Mucosa of descending colon (tissue), 3 donors: ENCODE measurements around the gene EDEM1. TPM values are rescaled to one million over a fixed set of nuclear protein-coding genes. Genes with fewer than 3 reads are reported as not detected.

Source experiments
- ATAC-seq: fragments of 200-7000 bp; cut with Tn5 transposase; one replicate; pipeline ENCODE4 v1.9.1; 2020; ENCODE audit warnings: mild to moderate bottlenecking, moderate library complexity
- DNase-seq, 3 donors: peaks; one replicate each; pipeline ENCODE4 v3.0.0-alpha.2; 2020
- H3K36me3 ChIP-seq: fragments of 200-600 bp; one replicate; pipeline ENCODE4 v1.8.0; 2021; ENCODE audit warnings: low read depth, mild to moderate bottlenecking
- H3K4me1 ChIP-seq: fragments of 200-600 bp; one replicate; pipeline ENCODE4 v1.8.0; 2021; ENCODE audit warnings: low read depth, mild to moderate bottlenecking
- H3K4me3 ChIP-seq: fragments of 200-600 bp; one replicate; pipeline ENCODE4 v1.8.0; 2021; ENCODE audit warnings: mild to moderate bottlenecking
- H3K9me3 ChIP-seq: fragments of 200-600 bp; one replicate; pipeline ENCODE4 v1.8.0; 2021; ENCODE audit warnings: mild to moderate bottlenecking
- CTCF ChIP-seq: fragments of 200-600 bp; IDR thresholded peaks from one replicate; pipeline ENCODE4 v1.8.0; 2022; ENCODE audit warnings: antibody characterized with exemption, mild to moderate bottlenecking
- intact Hi-C, 2 donors: fragments of 100-400 bp; cut with DNase I in 1 of 2; cut with micrococcal nuclease in 1 of 2; formaldehyde crosslinking; loops; one replicate each; pipeline versions ENCODE4 v1.11.0 to v1.11.1; 2022; cut with DNase I, micrococcal nuclease
- total RNA-seq, 3 donors: library from RNA; stranded (reverse); fragmentation: NEBNext Ultra II Directional in 2 of 3; extraction: Animal tissue kit (Norgen Biotek cat#: 25700) in 2 of 3; gene quantifications; one replicate each; pipeline versions ENCODE4 v1.2.1 to v1.2.4, GENCODE V29; 2021 to 2023
- donor health status: DM: no; HTN: no; CAD: no; lungs with moderate emphysema.
- donor health status: DM: no; HTN: no; CAD: no.
- donor health status: DM: no; HTN: yes; CAD: no.

The EDEM1 gene
- total RNA-seq, 3 donors from 2014 or later: 30.3 to 52.6 (median 45.4) TPM

- peaks cover 32% of the 10 kb centered on the region for H3K4me1 ChIP-seq
- no peaks in the 10 kb centered on the region for H3K36me3 ChIP-seq
- intact Hi-C loops: loop anchor here in 1 of 2 donors (10.0 kb wide), 1 partner anchor 63 kb away; the partner anchor contains the start of gene ARL8B
- H3K9me3 ChIP-seq: no peaks in the 10 kb centered on the region
- H3K4me3 ChIP-seq: peak overlapping the region; percentile 99
- DNase-seq (peak; percentile 48 to 74 (median 71)), ATAC-seq (peak; percentile 62)
- TF ChIP-seq CTCF: no peak
These were observed 462 bp downstream of the EDEM1 start for GRCh38 chr3:5187920-5188418.

GRCh38 chr3:5188419-5189221 lies 1.1 kb downstream of the EDEM1 start:
- peaks cover 32% of the 10 kb centered on the region for H3K4me1 ChIP-seq
- H3K4me3 ChIP-seq: peak overlapping the region; percentile 99
- peak; percentile 17 for ATAC-seq
- intact Hi-C loops: loop anchor here in 1 of 2 donors (10.0 kb wide), 1 partner anchor 64 kb away; the partner anchor contains the start of gene ARL8B
- H3K9me3 ChIP-seq: no peaks in the 10 kb centered on the region
- DNase-seq: peak in 2 of 3 donors; percentile 60 to 64
- TF ChIP-seq CTCF: no peak
- no peaks in the 10 kb centered on the region for H3K36me3 ChIP-seq

GRCh38 chr3:5190147-5190791 lies 2.8 kb downstream of the EDEM1 start:
- intact Hi-C loops: no loop called here
- DNase-seq: no peak
- ATAC-seq: no peak
- H3K36me3 ChIP-seq: no peaks in the 10 kb centered on the region
- H3K4me3 ChIP-seq: no peak overlapping the region
- TF ChIP-seq CTCF: no peak
- peaks cover 32% of the 10 kb centered on the region for H3K4me1 ChIP-seq
- H3K9me3 ChIP-seq: no peaks in the 10 kb centered on the region

- peaks cover 26% of the 10 kb centered on the region for H3K4me1 ChIP-seq
- H3K36me3 ChIP-seq: no peaks in the 10 kb centered on the region
- intact Hi-C loops: no loop called here
- no peak overlapping the region for H3K4me3 ChIP-seq
- H3K9me3 ChIP-seq: no peaks in the 10 kb centered on the region
- TF ChIP-seq CTCF: no peak
- ATAC-seq (no peak), DNase-seq (no peak)
These were observed 4.2 kb downstream of the EDEM1 start for GRCh38 chr3:5191555-5192304.

- H3K4me1 ChIP-seq: peaks cover 26% of the 10 kb centered on the region
- no peaks in the 10 kb centered on the region for H3K9me3 ChIP-seq
- DNase-seq: no peak
- no peak for TF ChIP-seq CTCF
- H3K36me3 ChIP-seq: no peaks in the 10 kb centered on the region
- intact Hi-C loops: no loop called here
- no peak for ATAC-seq
- H3K4me3 ChIP-seq: no peak overlapping the region
These were observed 5.3 kb downstream of the EDEM1 start for GRCh38 chr3:5192571-5193365.
